HG03196 (cell line): ENCODE data around the gene NET1.
"Not testable (repeated sequence)": the region's sequence is repeated elsewhere in the genome, so short reads cannot be mapped to it uniquely, and the experiment has no call there.

ENCODE experiments used
- ATAC-seq: cut with Tn5 transposase; IDR thresholded peaks from one replicate; pipeline ENCODE4 v1.9.1; 2021; ENCODE audit not compliant: unreplicated experiment

Gene NET1, protein sequence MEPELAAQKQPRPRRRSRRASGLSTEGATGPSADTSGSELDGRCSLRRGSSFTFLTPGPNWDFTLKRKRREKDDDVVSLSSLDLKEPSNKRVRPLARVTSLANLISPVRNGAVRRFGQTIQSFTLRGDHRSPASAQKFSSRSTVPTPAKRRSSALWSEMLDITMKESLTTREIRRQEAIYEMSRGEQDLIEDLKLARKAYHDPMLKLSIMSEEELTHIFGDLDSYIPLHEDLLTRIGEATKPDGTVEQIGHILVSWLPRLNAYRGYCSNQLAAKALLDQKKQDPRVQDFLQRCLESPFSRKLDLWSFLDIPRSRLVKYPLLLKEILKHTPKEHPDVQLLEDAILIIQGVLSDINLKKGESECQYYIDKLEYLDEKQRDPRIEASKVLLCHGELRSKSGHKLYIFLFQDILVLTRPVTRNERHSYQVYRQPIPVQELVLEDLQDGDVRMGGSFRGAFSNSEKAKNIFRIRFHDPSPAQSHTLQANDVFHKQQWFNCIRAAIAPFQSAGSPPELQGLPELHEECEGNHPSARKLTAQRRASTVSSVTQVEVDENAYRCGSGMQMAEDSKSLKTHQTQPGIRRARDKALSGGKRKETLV

DNA sequence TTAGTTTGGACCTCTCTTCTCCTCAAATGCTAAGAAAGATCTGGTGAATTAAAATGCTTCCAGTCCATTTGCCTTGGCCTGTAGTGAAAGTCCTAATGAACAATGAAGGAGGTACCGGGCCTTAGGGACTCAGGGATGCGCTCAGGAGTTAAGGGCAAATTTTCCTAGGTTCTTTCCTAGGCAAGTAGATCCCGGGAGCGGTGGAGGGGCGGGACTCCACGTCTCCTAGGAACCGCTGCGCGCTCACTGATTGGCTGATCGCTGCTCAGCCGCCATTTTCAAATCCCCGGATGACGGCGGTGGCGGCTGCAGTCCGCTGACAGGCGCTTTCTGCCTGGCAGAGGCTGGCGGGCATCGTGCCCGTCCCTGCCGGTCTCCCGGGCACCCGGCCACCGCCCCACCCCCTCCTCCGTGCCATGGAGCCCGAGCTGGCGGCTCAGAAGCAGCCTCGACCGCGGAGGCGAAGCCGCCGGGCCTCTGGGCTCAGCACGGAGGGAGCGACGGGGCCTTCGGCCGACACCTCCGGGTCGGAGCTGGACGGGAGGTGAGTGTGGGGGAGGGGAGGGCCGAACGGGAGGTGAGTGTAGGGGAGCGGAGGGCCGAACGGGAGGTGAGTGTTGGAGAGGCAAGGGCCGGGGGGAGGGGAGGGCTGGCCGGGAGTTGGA lies at the start of gene NET1:
TSS of gene NET1 (plus strand) at position 281 of the 665 bp plus-strand sequence. CDS start at position 417, 136 bp downstream.
- ATAC-seq = peak; percentile 97

DNA sequence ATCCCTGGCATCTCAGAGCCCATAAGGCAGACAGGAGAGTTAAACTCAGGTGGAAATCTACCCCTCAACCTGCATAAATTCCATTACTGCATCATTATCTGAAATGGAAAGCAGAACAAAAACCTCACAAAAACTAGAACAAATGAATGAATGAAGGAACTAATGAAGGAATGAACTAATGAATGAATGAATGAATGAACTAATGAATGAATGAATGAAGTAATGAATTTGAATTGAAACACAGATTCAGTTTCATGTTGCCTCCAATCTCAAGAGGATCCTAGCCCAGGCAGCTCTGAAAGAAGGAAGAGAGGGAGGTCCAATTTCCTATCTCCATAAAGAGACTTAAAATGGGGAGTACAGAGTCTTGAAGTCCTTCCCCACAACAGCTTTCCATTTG lies 49.5 kb upstream of the NET1 start:
- ATAC-seq = no peak

DNA sequence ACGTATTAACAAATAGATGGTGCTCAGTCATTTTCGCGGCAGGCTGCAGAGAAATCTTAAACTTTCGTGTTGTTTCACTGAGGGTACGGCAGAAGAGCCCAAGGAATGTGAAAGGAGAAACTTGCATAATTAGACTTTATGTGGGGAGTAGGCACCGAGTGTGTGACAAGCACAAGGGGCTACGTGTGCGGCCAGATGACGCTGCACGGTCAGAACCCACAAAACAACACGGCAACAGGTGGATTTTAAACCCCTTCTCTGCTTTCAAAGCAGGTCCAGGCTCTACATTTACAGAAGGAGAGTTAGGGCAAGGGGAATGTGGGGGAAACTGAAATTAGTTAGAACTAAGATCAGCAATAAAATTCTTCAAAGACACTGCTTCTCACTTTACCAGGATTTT lies 48.0 kb upstream of the NET1 start:
- ATAC-seq = no peak

DNA sequence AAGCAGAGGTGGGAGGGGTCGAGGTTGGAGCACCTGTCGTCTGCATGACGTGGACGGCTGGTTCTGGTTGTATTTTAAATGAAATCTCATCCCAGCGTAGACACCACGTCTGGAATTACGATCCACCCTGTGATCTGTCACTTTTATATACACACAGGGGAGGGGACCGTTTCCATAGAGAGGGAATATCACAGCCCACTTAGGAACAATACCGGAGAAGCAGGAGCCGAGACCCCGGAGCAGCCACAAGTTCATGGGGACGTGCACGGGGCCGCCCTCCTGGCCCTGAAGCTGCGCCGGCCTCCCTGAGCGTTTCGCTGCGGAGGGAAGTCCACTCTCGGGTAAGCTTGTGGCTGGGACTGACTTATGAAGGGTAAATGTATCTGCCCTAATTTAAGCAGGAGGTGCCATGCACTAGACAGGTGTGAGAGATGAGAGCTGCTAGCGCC lies 47.4 kb upstream of the NET1 start, which contains the start of gene UCN3:
TSS of gene UCN3 (plus strand) at position 77 of the 449 bp plus-strand sequence. CDS start 8,755 bp downstream, outside the sequence.
- ATAC-seq = no peak

DNA sequence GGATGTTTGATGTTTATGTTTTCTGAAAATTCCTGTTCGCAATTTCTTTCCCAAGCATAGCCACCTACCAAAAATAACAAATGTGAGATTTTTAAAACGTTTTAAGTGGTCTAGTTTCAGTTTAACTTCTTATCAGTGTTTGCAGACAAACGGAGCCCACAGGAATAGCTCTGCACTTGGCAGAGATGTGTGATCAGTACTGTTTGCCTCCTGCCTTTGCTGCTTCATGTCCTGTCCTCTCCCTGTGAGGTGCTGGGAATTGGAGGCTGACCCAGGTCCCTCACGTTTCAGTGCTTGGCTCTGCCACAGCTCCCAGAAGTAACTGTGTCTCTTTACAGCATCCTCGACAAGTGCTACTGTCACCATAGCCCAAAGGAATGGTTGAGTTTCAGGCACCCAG lies 46.4 kb upstream of the NET1 start:
- no peak for ATAC-seq

DNA sequence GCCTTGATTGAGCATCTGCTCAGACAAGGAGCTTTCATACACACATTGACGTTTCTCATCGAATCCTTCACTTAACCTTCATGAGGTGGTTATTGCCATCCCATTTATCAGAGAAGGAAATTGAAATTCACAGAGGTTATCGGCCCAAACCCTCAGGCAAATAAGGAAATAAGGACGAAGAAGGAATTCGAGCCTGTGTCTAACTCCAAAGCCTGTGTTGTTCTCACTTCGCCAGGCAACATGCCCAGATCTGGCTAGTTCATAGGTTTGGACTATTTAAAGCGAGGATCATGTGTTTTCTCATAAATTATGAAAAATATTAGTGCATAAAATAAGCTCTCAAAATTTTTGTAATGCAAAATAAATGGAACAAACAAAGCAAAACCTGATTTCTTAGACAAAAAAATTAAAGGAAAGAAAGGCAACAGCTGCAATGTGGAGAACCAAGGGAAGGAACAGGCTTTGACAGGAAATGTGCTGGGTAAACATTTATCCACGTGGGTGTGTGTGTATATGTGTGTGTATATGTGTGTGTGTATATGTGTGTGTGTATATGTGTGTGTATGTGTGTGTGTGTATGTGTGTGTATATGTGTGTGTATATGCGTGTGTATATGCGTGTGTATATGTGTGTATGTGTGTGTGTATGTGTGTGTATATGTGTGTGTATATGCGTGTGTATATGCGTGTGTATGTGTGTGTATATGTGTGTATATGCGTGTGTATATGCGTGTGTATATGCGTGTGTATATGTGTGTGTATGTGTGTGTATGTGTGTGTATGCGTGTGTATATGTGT lies 42.8 kb upstream of the NET1 start:
- ATAC-seq = no peak

DNA sequence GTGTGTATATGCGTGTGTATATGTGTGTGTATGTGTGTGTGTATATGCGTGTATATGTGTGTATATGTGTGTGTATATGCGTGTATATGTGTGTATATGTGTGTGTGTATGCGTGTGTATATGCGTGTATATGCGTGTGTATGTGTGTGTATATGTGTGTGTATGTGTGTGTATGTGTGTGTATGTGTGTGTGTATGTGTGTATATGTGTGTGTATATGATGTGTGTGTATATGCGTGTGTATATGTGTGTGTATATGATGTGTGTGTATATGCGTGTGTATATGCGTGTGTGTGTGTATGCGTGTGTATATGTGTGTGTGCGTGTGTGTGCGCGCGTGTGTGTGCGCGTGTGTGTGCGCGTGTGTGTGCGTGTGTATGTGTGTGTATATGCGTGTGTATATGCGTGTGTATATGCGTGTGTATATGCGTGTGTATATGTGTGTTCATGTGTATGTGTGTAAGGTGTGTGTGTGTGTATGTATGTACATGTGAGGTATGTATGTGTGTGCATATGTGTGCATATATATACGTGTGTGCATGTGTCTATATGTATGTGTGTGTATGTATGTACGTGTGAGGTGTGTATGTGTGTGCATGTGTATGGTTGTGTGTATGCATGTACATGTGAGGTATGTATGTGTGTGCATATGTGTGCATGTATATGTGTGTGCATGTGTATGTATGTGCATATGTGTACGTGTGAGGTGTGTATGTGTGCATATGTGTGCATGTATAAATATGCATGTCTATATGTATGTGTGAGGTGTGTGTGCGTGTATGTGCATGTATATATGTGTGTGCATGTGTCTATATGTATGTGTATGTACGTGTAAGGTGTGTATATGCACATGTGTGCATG lies 41.6 kb upstream of the NET1 start:
- no peak for ATAC-seq

DNA sequence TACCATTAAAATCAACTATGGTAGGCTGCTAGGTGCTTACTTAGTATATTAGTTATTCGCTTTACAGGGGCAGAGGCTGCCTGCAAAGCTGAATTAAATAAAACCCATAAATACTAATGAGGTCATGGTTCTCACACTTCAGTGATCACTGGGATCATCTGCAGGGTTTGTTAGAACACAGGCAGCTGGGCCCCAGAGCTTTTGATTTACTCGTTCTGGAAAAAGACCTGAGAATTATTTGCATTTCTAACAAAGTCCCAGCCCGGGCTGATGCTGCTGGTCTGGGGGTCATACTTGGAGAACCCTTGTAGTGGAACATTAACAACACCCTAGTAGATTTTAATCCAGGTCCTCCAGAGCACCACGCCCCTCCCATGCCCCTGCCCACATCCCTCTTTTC lies 39.0 kb upstream of the NET1 start:
- no peak for ATAC-seq

DNA sequence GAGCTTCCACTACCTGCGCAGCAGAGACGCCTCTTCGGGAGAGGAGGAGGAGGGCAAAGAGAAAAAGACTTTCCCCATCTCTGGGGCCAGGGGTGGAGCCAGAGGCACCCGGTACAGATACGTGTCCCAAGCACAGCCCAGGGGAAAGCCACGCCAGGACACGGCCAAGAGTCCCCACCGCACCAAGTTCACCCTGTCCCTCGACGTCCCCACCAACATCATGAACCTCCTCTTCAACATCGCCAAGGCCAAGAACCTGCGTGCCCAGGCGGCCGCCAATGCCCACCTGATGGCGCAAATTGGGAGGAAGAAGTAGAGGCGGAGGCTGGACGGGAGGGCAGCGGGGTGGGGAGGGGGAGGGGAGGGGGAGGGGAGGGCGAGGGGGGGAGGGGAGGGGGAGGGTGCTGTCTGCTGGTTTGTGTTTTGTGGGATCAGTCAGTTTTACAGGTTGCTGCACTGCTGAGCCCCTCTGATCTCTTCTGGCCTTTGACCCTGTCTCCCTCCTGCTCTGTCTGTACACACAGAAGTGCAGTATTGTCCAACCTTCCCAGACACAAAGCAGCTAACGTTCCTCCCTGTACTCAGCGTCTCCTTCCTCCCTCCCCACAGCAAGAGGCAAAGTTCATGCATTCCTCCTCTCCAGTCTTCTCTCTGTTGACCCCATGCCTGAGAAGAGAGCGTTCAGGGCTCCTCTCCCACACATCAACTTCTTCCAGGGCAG lies 38.3 kb upstream of the NET1 start:
- no peak for ATAC-seq

DNA sequence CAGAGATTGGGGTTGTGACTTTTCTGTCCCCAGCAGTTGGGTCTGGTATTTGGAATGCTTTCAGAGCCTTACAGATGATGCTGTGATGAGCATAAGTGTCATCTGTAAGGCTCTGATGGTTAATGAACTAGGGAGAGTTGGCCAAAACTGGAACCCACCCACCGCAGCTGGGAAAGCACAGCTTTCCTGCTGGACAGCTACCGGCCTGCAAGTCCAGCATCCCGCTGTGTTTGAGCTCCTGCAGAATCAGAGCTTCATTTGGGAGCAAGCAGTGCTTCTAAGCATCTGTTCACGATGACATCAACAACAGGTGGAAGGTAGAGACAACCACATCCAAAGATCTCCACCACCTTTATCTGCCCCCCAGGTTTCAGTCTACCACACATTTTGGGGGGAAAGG lies 35.9 kb upstream of the NET1 start:
- no peak for ATAC-seq

DNA sequence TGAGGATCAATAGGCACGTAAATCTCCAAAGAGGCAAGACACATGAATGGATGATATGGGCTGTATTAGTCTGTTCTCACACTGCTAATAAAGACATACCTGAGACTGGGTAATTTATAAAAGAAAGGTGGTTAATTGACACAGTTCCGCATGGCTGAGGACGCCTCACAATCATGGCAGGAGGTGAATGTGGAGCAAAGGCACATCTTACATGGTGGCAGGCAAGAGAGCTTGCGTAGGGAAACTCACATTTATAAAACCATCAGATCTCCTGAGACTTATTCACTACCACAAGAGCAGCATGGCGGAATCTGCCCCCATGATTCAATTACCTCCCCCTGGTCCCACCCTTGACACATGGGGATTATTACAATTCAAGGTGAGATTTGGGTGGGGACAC lies 33.2 kb upstream of the NET1 start:
- ATAC-seq = not testable (repeated sequence)

DNA sequence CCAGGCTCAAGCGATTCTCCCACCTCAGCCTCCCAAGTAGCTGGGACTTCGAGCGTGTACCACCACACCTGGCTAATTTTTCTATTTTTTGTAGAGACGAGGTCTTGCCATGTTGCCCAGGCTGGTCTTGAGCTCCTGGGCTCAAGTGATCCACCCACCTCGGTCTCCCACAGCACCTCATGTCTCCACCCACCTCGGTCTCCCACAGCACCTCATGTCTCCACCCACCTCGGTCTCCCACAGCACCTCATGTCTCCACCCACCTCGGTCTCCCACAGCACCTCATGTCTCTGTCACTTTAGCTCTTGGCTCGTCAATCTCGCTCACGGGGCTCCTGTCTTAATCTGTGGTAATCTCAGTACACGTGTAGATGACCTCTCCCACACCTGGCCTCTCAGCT lies 32.0 kb upstream of the NET1 start:
- not testable (repeated sequence) for ATAC-seq

DNA sequence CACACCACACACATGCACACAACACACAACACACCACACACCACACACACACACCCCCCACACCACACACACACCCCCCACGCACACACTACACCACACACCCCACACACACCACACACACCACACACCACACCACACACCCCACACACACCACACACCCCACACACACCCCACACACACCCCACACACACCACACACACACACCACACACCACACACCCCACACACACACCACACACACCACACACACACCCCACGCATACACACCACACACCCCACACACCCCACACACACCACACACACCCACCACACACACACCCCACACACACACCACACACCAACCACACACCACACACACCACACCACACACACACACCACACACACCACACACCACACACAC lies 31.2 kb upstream of the NET1 start:
- no peak for ATAC-seq

DNA sequence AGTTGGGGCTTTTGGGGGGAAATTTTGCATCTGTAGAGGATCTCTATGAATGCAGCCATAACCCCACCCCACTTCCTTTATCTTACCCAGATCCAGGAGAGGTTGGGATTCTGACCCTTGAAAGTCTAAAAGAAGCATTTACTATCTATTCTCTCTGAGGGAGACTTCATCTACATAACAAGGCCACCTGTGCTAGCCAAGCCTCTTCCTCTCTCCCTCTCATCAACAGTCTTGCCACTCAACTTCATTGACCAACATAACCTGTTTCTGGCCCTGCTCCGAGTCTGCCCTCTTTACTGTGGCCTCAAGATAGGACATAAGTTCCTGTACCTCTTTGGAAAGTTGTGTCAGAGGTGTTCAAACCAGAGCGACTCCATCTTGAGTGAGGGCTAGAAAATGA lies 27.1 kb upstream of the NET1 start:
- no peak for ATAC-seq

DNA sequence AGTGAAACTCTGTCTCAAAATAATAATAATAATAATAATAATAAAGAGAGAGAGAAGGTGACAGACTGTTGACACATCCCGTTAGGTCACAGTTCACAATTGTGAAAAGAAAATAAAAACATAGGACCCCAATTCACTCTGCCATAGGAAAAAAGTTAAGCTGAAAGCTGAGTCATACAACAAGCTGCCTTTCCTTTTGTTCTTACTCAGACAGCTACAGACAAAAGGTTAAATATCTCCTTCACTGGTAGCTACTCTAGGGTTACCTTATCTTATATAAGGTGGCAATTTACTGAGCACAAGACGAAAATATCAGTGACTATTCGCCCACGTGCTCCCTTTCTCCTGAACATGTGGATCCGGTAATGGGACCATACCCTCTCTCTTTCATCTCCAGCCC lies 25.2 kb upstream of the NET1 start:
- no peak for ATAC-seq

DNA sequence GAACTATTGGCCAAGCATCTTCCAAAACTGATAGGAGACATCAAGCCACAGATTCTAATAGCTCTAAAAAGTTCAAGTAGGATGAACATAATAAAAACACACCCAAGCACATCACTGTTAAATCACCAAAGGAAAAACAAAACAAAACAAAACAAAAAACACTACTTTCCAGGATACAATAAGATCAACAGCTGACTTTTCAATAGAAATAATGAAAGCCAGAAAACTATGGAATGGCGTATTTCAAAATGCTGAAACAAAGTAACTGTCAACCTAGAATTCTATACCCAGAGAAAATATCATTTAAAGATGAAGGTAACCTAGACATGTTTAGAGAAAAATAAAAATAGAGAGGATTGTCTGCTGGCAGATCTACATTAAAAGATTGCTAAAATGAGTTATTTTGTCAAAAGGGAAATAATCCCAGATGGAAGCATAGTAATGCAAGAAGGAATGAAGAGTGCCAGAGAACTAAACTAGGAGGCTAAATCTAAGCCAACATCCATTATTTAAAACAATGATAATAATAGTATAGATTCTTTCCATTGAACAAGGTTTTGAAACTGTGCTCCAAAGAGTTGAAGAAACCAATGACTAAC lies 21.7 kb upstream of the NET1 start:
- ATAC-seq = no peak

DNA sequence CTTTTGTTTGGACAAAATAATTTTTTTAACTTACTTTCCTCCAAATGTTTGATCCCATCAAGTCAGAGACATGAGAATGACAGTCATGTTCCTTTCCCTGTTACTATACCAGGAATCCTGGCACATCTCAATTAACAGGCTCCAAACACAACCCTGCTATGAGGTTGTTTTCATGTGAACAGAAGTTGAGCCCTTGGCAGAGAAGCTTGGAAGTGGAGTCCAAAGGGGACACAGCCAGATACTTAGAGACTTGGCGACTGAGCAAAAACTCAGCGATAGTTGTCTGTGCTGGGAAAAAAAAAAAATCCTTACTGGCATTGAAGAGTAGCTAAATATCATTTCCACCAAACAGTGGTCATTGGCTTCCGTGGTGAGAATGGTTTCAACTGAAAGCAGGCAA lies 20.6 kb upstream of the NET1 start:
- ATAC-seq = no peak

DNA sequence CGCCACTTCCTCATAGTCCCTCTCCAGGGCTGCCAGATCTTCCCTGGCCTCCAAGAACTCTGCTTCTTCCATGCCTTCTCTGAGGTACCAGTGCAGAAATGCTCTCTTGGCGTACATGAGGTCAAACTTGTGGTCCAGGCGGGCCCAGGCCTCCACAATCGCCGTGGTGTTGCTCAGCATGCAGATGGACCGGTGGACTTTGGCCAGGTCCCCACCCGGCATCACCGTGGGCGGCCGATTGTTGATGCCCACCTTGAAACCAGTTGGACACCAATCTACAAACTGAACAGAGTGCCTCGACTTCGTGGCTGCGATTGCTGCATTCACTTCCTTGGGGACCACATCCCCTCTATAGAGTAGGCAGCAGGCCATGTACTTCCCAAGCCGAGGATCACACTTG lies 18.8 kb upstream of the NET1 start:
- no peak for ATAC-seq

DNA sequence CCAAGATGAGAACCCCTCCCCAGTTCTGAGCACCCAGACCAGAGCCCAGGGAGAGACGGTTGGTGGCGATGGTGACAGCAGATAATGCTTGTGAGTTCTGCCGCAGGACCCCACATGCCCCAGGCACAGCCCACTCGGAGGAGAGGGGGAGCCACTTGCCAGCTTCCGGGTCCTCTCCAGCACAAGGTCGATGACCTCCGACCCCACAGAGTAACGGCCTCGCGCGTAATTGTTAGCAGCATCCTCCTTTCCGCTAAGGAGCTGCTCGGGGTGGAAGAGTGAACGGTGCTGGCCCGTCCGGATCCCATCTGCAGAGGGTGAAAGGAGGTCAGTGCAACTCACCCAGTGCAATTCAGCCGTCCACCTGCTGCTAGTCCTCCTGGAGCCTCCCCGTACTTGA lies 17.2 kb upstream of the NET1 start:
- no peak for ATAC-seq
